Measurements from ENCODE around the gene OSTM1.
"Not testable (repeated sequence)": the region's sequence is repeated elsewhere in the genome, so short reads cannot be mapped to it uniquely, and the experiment has no call there.

The OSTM1 gene

DNA sequence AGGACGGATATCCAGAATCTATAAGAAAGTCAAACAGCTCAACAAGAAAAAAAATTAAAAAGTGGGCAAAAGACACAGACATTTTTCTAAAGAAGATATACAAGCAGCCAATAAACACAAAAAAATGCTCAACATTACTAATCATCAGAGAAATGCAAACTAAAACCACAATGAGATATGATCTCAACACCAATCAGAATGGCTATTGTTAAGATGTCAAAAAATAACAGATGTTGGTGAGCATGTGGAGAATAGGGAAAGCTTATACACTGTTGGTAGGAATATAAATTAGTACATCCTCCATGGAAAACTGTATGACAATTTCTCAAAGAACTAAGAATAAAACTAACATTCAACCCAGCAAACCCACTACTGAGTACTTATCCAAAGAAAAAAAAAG is 23.3 kb upstream of the OSTM1 start:
- no peak for DNase-seq

DNA sequence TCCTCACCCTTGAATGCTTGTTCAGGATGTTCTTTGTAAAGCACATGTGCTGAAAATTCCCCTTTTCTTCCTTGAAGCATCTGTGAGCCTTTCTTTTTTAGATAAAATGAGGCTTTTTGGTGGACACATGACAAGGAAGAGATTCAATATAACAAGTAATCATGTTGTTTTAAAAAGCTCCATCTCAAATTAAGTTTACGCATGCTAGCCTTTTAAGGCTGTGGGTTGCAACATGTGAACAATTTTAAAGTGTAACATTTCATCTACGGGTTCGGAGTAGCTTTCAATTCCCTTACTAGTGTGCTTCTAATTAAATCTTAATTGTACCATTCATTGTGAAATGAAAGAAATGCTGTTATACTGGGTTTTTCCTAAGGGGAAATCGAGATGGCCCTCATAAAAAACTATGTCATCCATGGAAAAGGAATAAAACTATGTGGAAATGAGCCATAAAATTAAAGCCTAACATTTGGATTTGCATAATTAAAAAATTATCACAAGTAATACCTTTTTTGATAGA is 19.3 kb upstream of the OSTM1 start:
- DNase-seq = no peak

DNA sequence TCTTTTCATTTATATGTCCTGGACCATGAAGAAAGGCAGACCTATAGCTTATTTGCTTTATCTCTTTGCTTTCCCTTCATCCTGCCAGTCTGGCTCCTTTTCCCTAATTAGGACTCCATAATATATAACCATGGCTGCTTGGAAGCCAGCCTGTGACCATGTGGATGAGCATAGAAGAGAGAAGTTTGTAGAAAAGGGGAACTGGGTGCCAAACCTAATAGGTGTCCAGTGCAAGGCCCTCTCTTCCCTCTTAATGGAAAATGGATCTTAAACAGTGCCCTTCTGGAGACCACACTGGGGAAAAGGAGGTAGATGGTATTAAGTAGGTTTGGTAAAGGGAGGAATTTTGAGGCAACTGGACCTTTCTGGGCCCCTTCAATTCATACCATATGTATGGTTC is 16.7 kb upstream of the OSTM1 start:
- DNase-seq = no peak

DNA sequence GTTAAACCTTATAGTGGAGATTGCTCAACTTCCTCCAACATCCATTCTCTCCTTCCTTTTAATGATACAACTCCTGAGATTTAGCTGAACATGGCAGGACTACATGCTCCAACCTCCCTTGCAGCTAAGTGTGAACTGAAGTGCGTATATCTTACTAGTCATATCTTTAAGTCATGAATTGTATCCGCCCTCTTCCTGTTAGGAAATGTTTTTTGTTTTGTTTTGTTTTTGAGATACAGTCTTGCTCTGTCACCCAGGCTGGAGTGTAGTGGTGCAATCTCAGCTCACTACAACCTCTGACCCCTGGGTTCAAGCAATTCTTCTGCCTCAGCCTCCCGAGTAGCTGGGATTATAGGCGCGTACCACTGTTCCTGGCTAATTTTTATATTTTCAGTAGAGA is 8.8 kb upstream of the OSTM1 start:
- DNase-seq = no peak

DNA sequence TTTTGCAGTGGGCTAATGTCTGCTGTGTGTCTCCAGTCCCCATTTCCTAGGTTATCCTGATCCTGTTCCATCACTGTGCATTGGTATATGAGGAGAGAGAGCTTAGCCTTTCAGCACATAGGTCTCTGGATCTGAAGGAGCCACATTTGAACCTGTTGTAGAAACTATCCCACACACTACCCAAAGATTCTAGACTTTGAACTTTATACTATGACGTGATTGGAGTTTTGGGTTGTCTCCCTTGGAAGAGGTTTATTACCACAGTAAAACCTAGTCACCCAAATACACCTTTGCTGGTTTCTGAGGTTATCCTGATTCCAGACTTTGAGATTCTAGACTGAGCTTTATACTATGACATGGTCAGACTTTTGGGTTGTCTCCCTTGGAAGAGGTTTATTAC is 8.0 kb upstream of the OSTM1 start:
- no peak for DNase-seq

DNA sequence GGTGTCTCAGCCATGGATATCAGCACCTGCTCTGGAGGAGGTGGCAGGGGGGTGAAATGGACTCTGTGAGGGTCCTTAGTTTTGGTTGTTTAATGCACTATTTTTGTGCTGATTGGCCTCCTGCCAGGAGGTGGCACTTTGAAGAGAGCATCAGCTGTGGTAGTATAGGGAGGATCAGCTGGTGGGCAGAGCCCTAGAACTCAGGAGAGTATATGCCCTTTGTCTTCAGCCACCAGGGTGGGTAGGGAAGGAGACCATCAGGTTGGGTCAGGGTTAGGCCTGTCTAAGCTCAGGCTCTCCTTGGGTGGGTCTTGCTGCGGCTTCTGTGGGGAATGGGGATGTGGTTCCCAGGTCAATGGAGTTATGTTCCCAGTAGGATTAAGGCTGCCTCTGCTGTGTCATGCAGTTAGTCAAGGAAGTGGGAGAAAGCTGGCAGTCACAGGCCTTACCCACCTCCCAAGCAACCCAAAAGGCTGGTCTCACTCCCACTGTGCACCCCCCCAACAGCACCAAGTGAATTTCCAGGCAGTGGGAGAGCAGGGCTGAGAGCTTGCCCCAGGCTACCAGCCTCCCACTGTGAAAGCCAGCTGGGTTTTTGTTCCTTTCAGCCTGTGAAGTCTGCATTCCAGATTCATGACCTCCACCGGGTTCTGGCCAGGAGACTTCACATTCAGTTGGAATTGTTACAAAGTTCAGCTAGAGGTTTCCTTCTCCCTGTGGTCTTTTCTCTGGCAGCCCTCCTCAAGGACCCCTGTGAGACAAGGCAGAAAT is 5.7 kb upstream of the OSTM1 start:
- DNase-seq = no peak

DNA sequence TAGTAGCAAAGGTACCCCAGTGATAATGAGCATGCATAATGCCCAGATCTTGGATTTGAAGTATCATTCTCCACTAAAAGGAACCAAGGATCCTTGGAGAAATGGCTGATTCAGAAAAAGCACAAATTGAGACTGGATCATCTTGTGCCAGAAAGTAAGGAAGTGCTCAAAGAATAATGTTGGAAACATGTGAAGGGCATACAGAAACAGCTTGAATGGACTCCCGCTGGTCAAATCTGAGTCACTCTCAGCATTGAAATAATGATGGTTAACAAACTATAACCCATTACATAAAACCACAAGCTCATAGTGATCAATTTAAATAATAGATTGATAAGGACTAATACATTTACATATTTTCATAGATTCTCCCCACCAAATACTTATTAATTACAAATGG is 3.6 kb upstream of the OSTM1 start:
- DNase-seq = no peak

DNA sequence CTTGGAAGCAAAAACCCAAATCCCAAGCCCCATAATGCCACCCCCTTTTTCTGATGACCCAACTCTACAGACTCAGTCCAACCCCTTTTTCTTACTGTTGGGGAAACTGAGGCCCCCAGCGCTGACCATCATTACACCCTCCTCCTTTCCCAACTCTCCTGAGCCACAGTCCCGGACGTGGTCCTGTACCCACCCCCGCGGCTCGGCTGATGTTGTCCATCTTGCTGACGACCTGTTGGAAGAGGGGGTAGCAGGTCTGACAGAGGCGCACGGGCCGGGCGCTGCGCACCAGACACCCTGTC is 533 bp downstream of the OSTM1 start:
- DNase-seq = no peak

DNA sequence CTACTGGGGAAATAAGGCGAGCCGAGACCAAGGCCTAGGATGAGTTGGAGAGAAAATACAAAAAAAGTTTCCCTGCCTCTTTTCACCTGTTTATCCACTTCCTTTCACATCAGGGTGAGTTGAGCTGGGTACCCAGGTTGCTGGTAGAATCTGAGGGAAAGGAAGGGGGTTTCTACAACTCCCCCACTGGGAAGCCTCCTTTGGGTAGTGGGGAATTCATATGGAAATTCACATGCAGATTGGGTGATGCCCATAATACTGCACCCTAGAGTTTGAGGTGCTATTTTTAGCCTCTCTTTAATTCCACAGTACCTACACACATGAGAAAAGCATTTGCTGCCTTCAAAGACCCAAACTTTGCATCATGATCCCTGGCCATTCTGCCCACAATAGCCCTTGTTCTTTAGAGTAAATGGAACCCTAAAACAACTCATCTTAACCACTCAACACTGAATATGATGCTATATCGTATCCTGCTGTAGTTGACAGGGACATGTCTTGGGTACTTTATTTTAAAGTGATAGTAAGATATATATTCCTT is 2.7 kb downstream of the OSTM1 start:
- no peak for DNase-seq

DNA sequence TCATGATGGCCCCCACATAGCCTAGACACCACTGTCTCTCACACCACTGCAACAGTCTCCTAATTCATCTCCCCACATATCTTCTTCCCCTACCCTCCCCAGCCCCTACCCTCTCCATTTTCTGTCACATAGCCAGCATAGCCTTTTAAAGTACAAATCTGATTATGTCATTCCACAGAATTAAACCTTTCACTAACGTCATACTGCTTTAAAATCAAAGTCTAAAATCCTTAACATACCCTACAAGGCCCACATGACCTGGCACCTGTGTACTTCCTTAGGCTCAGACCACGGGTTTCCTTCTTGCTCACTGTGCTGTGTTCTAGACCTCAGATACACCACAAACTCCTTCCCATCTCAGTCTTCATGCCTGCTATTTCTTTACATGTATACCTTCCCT is 5.9 kb downstream of the OSTM1 start:
- no peak for DNase-seq

DNA sequence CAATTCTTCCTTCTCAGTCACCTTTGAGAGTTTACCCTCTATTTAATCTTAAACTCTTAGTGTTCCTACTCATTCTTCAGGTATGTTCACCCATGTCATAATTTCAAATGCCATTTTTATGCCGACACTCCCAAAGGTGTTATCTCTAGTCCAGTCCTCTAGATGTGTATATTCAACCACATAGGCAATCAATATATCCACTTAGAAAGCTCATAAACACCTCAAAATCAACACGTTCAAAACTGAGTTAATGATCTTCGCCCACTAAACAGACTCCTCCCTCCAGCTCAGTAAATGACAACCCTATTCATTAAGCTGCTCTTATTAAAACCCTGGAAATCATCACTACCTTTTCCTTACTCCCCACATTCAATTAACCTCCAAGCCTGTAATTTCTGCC is 6.4 kb downstream of the OSTM1 start:
- DNase-seq = no peak

DNA sequence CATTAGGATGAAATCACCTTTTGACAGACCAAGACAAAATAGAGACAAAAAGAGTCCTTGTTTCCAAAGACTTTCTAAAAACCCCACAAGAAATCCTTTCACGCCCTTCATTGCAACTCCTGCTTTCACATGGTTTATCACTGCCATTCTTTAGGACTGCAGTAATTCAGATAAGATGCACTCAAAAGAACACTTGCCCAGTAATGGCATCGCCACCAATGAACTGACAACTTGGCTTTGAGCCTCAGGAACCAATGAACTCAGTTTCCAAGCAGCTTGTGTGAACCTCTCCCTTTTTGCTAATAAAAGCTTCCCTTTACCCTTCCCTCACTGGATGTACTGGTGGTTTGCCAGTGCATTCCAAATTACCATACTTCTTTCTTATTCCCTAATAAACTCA is 21.8 kb downstream of the OSTM1 start:
- DNase-seq = no peak

DNA sequence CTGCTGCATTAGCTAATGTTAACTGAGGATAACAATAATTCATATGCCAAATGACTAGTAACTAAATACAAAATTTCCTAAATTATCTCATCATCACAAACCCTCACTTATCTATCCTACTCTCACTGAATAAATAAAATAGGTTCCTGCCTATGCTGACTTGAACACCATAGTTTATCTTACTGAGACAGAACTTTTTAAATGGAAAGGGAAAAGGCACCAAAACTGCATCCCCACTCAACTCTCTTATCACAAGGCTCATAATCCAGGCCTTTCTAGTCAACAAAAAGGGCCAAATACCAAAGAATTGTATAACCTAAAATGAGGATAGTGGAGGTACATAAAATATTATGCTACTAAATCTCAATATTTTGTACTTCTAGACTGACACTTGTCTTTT is 23.1 kb downstream of the OSTM1 start:
- no peak for DNase-seq

DNA sequence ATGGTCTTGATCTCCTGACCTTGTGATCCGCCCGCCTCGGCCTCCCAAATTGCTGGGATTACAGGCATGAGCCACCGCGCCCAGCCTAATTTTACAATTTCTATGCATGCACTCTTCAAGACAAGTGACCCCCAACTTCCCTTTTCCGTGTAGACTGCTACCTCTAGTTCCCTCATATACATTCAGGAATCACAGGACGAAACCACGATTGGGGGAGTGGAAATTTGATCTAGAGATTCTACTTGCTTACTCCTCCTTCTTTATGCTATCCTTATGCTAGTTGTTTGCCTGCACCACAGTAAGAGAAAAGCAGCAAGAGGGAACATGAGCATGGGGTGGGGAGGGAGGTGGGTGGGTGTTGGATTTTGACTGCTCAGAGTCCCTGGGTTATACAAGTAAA is 34.9 kb downstream of the OSTM1 start:
- DNase-seq = no peak

DNA sequence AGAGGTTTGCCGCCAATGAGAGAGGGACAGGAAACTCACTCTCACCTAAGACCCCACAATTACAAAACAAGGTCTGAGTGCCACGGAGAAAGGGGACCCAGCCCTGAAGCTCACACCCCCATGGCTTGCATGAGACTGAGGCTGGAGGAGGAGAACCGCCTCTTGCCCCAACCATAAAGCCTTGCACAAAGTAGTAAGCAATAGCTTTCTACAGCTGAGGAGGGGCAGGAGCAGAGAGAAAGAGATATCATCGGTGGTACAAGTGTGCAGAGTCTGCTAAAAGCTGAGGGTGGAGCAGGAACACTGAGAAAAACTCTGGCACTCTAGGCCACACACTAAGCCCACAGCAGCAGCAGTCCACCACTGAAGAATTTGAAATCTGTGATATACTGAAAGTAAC is 37.7 kb downstream of the OSTM1 start:
- no peak for DNase-seq

DNA sequence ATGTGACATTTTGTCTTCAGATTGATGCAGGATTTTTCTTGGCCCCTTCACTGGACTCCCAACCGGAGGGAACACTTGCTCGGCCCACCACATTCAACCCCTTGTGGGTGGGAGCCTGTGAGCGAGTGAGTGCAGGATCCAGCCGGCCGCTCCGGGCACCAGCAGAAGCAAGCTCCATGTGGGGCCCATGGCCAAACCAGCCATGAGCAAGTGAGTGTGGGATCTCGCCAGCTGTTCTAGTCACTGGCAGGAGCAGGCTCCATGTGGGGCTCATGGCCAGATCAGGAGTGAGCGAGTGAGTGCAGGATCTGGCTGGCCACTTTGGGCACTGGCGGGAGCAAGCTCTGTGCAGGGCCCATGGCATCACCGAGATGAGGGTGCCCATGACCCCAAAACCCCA is 42.6 kb downstream of the OSTM1 start:
- no peak for DNase-seq

DNA sequence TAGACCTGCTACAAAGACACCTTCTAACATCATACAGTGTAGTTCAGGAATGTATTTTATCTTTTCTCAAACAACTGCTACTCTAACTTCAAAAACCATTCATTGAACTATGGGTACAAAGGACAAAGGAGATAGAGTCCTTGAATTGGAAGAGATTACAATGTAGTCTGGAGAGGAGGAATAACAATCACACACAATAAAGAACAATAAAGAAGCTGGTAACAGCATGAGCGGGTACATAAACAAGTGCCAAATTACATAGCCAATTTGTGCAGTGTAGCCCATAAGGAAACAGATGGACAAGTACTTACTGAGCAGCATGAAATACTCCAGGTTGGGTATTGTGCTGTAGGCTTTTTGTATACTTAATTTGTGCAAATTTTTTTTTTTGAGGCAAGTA is 44.3 kb downstream of the OSTM1 start:
- DNase-seq = no peak

DNA sequence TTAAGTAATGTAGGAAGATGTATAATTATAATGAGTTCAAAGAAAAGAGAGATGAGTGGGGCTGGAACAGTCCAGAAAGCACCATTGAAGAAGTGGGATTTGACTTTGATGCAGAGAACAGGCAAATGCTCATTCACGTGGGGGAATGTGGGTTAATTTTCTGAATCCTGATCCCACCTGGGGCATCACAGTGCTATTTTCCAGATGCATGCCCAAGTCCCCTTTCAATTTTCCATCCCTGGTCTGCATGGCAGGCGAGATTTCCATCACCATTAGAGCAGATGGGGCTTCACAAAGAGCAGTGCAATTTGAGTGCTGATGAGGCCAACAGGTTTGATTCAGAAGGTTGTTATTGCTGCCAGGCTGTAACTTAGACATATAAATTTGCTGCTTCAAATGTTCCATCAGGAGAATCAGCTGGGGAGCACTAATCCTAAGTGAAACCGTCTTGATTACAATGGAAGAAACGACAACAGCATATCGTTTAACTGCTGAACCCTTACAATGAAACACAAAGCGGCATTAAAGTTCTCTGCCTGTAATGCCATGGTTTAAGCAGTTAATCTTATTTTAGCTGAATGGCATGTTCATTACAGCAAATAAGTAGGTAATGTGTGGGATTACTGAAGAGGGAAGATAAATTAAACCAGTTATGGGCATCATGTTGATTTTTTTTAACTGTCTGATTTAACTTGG is 45.2 kb downstream of the OSTM1 start:
- no peak for DNase-seq

DNA sequence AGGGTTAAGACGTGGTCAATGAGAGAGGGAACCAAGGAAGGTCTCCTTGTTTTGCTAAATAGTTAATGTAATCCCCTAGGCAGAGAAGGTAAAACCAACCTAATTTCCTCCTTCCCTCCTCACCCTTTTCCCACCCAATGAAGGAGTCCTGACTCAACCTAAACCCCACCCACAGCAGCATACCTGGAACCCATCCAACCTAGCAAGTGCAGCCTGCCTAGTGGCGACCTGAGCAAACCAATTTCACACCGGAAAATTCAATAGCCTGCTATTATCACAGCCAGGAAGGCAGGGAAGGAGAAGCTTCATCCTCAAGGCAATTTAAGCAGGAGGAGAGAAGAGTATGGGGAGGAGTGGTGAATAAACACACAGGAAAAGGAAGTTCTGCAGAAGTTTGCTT is 46.9 kb downstream of the OSTM1 start:
- no peak for DNase-seq

DNA sequence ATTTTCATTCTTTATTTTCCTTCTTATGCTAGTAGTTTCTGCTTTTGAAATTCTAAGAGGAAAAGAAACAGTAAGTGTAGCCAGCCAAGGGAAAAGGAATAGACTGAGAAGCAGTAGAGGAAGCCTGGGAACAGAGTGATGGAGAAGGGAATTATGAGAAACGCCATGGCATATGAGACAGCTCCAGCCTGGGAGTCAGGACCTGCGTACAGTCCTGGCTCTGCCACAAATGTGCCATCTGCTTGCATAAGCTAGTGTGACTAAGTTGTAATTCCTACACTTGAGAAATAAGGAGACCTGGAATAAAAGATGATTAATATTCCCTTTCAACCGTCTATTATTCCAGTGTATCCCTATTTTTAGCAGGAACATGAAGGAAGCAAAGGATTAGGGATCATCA is 47.5 kb downstream of the OSTM1 start:
- DNase-seq = no peak

DNA sequence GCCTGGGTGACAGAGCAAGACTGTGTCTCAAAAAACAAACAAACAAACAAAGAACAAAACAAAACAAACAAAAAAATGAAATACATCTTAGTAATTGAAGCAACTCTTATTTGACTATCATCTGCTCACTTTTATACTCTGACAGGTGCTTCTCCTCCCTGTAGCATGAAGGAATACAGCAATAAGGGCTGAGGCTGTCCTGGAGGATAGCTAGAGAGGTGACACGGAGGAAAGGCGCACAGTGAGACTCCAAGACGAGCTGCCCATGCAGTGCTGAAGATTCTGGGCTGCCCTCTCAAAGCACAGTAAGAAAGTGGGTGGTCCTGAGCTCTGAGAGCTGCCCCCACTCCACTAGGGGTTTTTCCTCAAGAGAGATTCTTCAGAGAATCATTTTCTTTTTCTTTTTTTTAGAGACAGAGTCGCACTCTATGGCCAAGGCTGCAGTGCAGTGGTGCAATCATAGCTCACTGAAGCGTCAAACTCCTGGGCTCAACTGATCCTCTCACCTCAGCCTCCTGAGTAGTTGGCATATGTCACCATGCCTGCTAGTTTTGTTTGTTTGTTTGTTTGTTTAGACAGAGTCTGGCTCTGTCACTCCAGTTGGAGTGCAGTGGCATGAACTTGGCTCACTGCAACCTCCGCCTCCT is 50.0 kb downstream of the OSTM1 start:
- DNase-seq = no peak

DNA sequence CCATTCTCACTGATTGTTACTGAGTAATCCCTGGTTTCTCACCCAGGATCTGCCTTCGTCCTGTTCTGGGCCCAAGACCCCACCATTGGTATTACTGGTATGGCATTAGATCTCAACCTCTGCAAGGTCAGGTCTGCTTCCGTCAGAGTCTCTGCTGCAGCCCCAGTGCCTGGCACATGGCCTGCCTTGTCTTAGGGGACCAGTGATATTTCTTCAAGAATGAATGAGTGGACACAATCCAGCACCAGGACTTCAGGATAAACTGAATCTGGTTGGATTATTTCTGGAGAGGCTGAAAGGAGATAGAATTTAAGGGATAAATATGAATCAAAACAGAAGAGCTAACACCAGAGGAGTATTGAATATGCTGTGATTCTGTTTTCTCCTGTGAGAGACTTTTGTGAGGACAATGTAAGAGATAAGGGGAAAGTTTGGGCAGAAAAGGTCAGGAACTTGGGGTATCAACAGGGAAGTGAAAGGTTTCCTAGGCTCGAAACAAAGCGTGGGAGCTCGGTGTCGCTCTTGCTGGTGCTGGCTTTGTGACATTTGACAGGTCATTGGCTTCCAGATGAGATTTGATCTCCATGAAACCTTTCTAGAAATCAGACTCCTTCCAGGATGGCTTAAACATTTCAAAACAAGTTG is 53.9 kb downstream of the OSTM1 start:
- no peak for DNase-seq

DNA sequence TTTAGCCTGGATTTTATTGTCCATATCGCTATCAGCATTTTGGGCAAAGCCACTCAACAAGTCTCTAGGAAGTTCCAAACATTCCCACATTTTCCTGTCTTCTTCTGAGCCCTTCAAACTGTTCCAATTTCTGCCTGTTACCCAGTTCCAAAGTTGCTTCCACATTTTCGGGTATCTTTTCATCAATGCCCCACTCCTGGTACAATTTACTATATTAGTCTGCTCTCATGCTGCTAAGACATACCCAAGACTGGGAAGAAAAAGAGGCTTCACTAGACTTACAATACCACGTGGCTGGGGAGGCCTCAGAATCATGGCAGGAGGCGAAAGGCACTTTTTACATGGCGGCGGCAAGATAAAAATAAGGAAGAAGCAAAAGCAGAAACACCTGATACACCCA is 58.3 kb downstream of the OSTM1 start:
- DNase-seq = not testable (repeated sequence)

All from cortex of kidney (tissue), 1 donor.